Superior temporal gyrus (tissue), 1 donor: ENCODE measurements around the gene KCNJ3.
"Not testable (repeated sequence)": the region's sequence is repeated elsewhere in the genome, so short reads cannot be mapped to it uniquely, and the experiment has no call there.

Experiments
- DNase-seq: peaks from one replicate; pipeline ENCODE4 v3.0.0-alpha.2; 2016; ENCODE audit errors: extremely low spot score

KCNJ3 gene

DNA sequence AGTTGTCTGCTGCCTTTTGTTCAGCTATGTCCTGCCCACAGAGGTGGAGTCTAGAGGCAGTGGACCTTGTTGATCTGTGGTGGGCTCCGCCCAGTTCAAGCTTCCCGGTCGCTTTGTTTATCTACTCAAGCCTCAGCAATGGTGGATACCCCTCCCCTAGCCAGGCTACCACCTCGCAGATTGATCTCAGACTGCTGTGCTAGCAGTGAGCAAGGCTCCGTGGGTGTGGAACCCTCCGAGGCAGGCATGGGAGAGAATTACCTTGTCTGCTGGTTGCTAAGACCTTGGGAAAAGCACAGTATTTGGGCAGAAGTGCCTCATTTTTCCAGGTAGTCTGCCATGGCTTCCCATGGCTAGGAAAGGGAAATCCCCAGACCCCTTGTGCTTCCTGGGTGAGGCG, 146.0 kb downstream of the KCNJ3 start:
- no peak for DNase-seq

DNA sequence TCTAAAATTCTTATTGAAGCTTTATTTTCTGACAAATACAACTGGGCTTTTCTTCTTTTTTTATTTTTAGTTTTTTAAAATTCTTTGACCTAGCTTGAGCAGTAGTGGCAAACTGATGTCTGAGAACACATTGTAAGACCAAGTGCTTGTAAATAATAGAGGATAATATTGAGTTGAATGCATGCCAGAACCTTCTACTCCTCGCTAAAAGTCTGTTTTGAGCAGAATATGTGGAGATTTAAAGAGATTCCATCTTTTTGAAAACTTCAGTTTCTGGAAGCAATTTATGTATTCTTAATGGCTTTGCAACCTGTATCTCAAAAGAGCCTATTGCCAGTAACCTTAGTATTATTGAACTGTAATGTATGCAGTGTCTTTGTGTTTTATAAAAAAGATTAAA, 148.3 kb downstream of the KCNJ3 start:
- no peak for DNase-seq

DNA sequence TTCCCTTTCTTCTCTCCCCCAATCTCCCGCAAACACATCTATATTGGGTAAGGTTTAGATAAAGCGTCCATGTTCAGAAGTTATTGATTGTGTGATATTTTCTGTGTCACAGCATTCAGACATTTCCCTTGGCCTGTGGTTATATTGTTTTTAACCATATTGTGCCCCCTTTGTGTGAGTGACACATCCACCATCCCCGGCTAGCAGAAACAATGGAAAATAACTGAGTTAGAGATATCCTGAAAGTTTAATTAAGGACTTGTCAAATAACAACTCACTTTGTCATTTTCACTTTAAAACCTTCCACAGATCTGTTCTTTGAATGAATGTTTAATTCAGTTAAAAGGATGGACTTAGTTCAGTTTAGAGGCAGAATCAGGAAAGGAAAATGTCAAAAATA, 151.0 kb downstream of the KCNJ3 start:
- no peak for DNase-seq

DNA sequence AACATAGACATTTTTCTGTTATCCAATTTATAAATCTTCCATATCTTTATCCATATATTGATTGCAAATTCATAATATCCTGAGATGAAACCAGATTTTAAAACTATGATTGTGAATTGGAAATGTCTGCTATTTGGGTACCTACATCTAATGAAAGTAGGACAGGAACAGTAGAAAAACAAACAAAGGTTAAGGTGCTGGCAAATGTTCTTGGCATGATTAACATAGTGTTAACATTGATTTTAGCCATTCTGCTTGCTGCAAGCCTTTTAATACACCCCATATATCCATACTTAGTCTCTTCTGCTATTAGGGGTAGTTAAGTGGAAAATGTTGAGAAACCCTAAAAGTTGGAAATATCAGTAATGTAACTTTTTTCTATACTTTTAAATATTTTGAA, 152.0 kb downstream of the KCNJ3 start:
- DNase-seq: no peak

DNA sequence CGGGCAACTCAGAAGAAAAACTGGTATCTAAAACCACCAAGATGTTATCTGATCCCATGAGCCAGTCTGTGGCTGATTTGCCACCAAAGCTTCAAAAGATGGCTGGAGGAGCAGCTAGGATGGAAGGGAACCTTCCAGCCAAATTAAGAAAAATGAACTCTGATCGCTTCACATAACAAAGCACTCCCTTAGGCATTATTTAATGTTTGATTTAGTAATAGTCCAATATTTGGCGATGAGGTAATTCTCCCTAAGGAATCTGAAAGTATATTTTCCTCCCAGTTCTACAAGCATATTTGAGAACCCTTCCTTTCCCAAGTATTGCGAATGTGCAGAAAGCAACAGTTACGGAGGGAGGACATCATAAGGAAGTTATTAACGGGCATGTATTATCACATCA, 156.6 kb downstream of the KCNJ3 start:
- DNase-seq: no peak

DNA sequence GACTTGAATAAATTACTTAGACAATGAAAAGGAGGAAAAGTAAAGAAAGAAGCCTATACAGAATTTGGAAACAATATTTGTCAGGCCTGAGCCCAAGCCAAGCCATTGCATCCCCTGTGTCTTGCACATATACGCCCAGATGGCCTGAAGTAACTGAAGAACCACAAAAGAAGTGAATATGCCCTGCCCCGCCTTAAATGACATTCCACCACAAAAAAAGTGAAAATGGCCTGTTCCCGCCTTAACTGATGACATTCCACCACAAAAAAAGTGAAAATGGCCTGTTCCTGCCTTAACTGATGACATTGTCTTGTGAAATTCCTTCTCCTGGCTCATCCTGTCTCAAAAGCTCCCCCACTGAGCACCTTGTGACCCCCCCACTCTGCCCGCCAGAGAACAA, 168.7 kb downstream of the KCNJ3 start:
- DNase-seq: not testable (repeated sequence)

DNA sequence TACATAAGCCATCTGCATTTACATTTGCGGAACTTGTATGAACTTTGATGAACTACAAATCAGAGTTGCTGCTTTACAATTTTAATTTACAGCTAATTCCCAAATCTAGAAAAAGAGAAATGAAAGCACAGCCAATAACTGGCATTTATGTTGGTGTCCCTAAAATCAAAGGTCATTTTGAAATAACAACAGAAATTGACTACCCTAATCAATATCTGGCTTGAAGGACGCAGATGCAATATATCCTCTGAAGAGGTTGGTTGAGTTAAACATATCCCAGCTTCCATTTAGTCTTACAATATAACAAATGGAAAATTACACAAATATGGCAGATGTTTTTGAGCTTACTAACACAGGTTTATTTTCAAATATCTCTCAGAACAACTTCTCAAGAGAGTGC, 177.5 kb downstream of the KCNJ3 start:
- DNase-seq: no peak

DNA sequence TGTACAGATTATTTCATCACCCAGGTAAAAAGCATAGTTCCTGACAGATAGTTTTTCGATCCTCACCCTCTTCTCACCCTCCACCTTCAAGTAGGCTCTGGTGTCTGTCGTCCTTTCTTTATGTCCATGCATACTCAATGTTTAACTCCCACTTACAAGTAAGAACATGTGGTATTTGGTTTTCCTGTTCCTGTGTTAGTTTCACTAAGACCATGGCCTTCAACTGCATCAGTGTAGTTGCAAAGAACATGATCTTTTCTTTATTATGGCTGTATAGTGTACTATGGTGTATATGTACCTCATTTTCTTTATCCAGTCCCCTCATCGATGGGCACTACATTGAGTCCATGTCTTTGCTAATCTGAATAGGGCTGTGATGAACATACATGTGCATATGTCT, 184.2 kb downstream of the KCNJ3 start:
- DNase-seq: no peak

DNA sequence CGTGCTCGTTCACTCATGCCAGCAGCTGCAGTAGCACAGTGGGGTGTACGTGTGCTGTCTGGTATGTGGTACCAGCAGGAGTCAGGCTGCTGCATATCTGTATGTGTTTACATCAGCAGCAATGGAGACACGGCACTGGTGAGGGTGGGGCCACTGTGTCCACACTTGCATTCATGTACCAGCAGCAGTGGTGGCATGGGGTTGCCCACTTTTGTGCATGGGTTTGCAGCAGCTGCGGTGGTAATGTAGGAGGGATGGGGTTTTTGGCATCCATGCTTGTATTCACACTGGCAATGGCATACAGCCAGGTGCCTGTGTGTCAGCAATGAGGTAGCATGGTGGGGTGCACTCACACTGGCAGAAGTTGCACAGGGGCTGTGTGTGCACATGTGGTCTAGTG, 187.8 kb downstream of the KCNJ3 start:
- no peak for DNase-seq

DNA sequence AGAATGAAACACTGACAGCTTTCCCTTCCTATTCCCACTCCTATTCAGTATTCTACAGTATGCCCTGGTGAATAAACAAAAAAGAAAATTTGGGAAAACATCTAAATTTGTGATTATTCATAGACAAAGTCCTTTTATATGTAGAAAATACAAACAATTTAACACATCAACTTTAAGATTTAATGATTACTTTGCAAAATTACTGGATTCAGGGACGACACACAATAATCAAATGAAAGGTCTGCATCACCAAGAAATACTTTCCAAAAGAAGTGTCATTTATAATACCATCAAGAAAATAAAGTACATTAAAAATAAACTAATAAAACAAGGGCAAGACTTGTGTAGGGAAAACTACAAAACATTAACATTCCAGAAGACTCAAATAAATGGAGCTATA, 199.8 kb downstream of the KCNJ3 start:
- no peak for DNase-seq

DNA sequence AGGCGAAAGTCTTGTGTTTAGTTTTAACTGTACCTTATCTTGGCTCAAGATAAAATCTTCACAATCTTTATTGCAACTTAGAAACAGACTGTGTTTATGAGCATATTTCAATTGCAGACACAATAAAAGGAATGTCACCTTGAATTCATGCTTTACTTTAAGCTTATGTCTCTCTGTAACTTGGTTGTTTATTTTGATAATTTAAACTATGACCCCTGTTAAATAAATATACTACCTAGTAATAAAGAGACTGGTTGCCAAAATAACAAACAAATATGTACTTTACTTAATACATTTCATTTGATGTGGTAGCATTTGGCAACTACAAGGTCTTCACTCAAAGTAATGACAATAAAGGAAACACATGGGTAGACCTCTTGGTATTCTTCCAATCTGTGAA, 202.6 kb downstream of the KCNJ3 start:
- no peak for DNase-seq
